CD4-positive, alpha-beta T cell (primary cell): ENCODE data around the gene STK17A. TPM values are rescaled to one million over a fixed set of nuclear protein-coding genes. Genes with fewer than 3 reads are reported as not detected.

Source experiments
- ATAC-seq: fragments of 200-7000 bp; cut with Tn5 transposase; one replicate; pipeline ENCODE4 v1.10.0; 2022; ENCODE audit warnings: mild to moderate bottlenecking; ENCODE audit not compliant: poor library complexity
- CTCF ChIA-PET: fragments of 350-600 bp; sonication (Branson Sonifier 250); formaldehyde crosslinking; loops from one replicate; lab custom pipeline; 2021; ENCODE audit warnings: antibody characterized with exemption, inconsistent platforms; lab: Charles Lee
- POLR2A ChIA-PET: fragments of 350-600 bp; sonication (Branson Sonifier 250); formaldehyde crosslinking; loops from one replicate; lab custom pipeline; 2021; ENCODE audit warnings: antibody characterized with exemption, inconsistent platforms; lab: Charles Lee
- DNase-seq, 14 experiments: peaks; one replicate each; pipeline ENCODE4 v3.0.0-alpha.2; 2013 to 2020; ENCODE audit warnings: mixed read lengths in 2 of 14
- H3K27ac ChIP-seq, 2 donors: one replicate each; pipeline versions ENCODE4 v1.5.1 to v1.7.0; 2013; ENCODE audit warnings: low read length in 2 of 2, low read depth in 1 of 2, mild to moderate bottlenecking in 1 of 2
- H3K27me3 ChIP-seq, 2 experiments: 1 replicate in 1 of 2; 2 replicates in 1 of 2; pipeline versions ENCODE4 v1.6.1 to v1.7.0; 2013; ENCODE audit warnings: low read length in 2 of 2, control low read depth in 1 of 2, mild to moderate bottlenecking in 1 of 2, moderate library complexity in 1 of 2; ENCODE audit not compliant: insufficient read depth in 2 of 2, control insufficient read depth in 1 of 2
- H3K36me3 ChIP-seq: one replicate; pipeline ENCODE4 v1.6.1; 2013; ENCODE audit warnings: low read length, control low read depth; ENCODE audit not compliant: insufficient read depth
- H3K4me1 ChIP-seq: one replicate; pipeline ENCODE4 v1.6.1; 2013; ENCODE audit warnings: low read length, control low read depth; ENCODE audit not compliant: insufficient read depth
- H3K4me3 ChIP-seq: one replicate; pipeline ENCODE4 v1.5.1; 2013; ENCODE audit warnings: mild to moderate bottlenecking, low read length, moderate library complexity
- H3K9me3 ChIP-seq, 2 experiments: 1 replicate in 1 of 2; 2 replicates in 1 of 2; pipeline versions ENCODE4 v1.6.1 to v1.7.0; 2013; ENCODE audit warnings: low read length in 2 of 2, mild to moderate bottlenecking in 2 of 2, control low read depth in 1 of 2, moderate library complexity in 1 of 2; ENCODE audit not compliant: control insufficient read depth in 1 of 2, insufficient read depth in 1 of 2
- H3K27ac Mint-ChIP-seq: one replicate; pipeline ENCODE4 v1.8.0; 2020; ENCODE audit warnings: mixed read lengths
- H3K27me3 Mint-ChIP-seq: one replicate; pipeline ENCODE4 v1.8.0; 2021; ENCODE audit warnings: mixed read lengths
- H3K36me3 Mint-ChIP-seq: one replicate; pipeline ENCODE4 v1.8.0; 2021; ENCODE audit warnings: low read depth, mixed read lengths
- H3K4me1 Mint-ChIP-seq: one replicate; pipeline ENCODE4 v1.8.0; 2021; ENCODE audit warnings: low read depth, mixed read lengths
- H3K4me3 Mint-ChIP-seq: one replicate; pipeline ENCODE4 v1.8.0; 2020; ENCODE audit warnings: mild to moderate bottlenecking, mixed read lengths
- H3K9me3 Mint-ChIP-seq: one replicate; pipeline ENCODE4 v1.8.0; 2020; ENCODE audit warnings: mixed read lengths
- intact Hi-C, 2 experiments: fragments of 100-400 bp; cut with DNase I in 1 of 2; cut with micrococcal nuclease in 1 of 2; formaldehyde crosslinking; loops; one replicate each; pipeline versions ENCODE4 v1.15.1 to v1.9.0; 2023 to 2025; cut with DNase I, micrococcal nuclease
- total RNA-seq, 174 experiments: library from RNA in 2 of 174; stranded (reverse) in 2 of 174; gene quantifications; one replicate each; pipeline ENCODE4 v1.2.3 and lab custom pipeline; 2021 to 2026
- TF ChIP-seq, protein P1 (sequence below): fragments of 200-600 bp; IDR thresholded peaks from one replicate; pipeline ENCODE4 v1.8.0; 2022; ENCODE audit warnings: antibody characterized with exemption, mild to moderate bottlenecking

The STK17A gene
- total RNA-seq, 2 experiments from 2014 or later = 213 to 218 TPM

DNA sequence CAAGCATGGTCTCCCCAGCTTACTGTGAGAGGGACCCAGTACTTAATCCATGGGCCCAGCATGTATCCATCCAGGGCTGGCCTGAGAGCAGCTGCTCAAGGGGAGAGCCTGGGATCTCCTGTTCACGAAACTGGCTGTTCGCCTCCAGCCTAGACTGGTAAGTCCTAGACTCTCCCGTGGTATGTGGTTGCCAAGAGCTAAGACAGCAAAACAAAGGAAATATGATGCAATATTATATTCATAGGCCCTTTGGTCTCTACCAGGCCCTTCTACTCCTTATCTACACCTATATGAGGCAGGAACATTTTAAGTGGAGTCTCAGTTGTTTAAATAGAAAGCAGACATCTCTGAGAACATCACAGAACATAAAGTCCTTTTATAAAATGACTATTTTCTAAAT is 28.9 kb upstream of the STK17A start:
- H3K4me3 Mint-ChIP-seq = peak overlapping the region; percentile 65
- ChIA-PET POLR2A (interaction anchor here (0.7 kb wide), 1 partner anchor 255 kb away, joined by 3 read pairs; no protein-coding TSS in a partner anchor), CTCF (no interaction called here)
- Histone ChIP-seq H3K4me3 (no peak overlapping the region), H3K27ac (peak overlapping the region in 1 of 2 donors; percentile 9), H3K36me3 (no peaks in the 10 kb centered on the region), H3K27me3 (no peaks in the 10 kb centered on the region), H3K4me1 (peaks cover 21% of the 10 kb centered on the region), H3K9me3 (no peaks in the 10 kb centered on the region)
- peaks cover 50% of the 10 kb centered on the region for H3K4me1 Mint-ChIP-seq
- peak in 4 of 14 experiments; percentile 10 to 46 (median 24) for DNase-seq
- peak overlapping the region; percentile 64 for H3K27ac Mint-ChIP-seq
- intact Hi-C loops = no loop called here
- H3K9me3 Mint-ChIP-seq = no peaks in the 10 kb centered on the region
- TF ChIP-seq, protein P1, sequence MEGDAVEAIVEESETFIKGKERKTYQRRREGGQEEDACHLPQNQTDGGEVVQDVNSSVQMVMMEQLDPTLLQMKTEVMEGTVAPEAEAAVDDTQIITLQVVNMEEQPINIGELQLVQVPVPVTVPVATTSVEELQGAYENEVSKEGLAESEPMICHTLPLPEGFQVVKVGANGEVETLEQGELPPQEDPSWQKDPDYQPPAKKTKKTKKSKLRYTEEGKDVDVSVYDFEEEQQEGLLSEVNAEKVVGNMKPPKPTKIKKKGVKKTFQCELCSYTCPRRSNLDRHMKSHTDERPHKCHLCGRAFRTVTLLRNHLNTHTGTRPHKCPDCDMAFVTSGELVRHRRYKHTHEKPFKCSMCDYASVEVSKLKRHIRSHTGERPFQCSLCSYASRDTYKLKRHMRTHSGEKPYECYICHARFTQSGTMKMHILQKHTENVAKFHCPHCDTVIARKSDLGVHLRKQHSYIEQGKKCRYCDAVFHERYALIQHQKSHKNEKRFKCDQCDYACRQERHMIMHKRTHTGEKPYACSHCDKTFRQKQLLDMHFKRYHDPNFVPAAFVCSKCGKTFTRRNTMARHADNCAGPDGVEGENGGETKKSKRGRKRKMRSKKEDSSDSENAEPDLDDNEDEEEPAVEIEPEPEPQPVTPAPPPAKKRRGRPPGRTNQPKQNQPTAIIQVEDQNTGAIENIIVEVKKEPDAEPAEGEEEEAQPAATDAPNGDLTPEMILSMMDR = no peak
- H3K27me3 Mint-ChIP-seq = no peaks in the 10 kb centered on the region
- peak; percentile 87 for ATAC-seq
- H3K36me3 Mint-ChIP-seq = no peaks in the 10 kb centered on the region

DNA sequence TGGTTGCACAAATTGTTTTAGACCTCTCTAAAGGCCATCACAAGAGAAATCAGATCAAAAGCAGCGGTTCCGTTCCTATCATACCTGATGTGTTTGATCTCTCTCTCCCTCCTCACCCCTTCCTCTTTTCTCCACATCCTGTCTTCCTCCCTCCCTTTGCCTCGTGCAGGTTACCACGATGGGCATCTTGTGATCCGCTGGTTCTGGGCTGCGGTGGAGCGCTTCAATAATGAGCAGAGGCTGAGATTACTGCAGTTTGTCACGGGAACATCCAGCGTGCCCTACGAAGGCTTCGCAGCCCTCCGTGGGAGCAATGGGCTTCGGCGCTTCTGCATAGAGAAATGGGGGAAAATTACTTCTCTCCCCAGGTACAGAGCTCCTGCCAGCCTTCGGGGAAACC is 28.5 kb upstream of the STK17A start:
- Mint-ChIP-seq H3K4me3 (peak overlapping the region; percentile 65), H3K4me1 (peaks cover 50% of the 10 kb centered on the region), H3K27me3 (no peaks in the 10 kb centered on the region), H3K9me3 (no peaks in the 10 kb centered on the region), H3K36me3 (no peaks in the 10 kb centered on the region), H3K27ac (peak overlapping the region; percentile 64)
- no peaks in the 10 kb centered on the region for H3K9me3 ChIP-seq
- intact Hi-C loops = no loop called here
- POLR2A ChIA-PET = interaction anchor here (0.7 kb wide), 1 partner anchor 255 kb away, joined by 3 read pairs; no protein-coding TSS in a partner anchor
- TF ChIP-seq, protein P1 = no peak
- H3K4me3 ChIP-seq = no peak overlapping the region
- DNase-seq (peak in 7 of 14 experiments; percentile 4 to 44 (median 27)), ATAC-seq (peak; percentile 58)
- peaks cover 21% of the 10 kb centered on the region for H3K4me1 ChIP-seq
- no peaks in the 10 kb centered on the region for H3K27me3 ChIP-seq
- CTCF ChIA-PET = no interaction called here
- peak overlapping the region in 1 of 2 donors; percentile 9 for H3K27ac ChIP-seq
- H3K36me3 ChIP-seq = no peaks in the 10 kb centered on the region

DNA sequence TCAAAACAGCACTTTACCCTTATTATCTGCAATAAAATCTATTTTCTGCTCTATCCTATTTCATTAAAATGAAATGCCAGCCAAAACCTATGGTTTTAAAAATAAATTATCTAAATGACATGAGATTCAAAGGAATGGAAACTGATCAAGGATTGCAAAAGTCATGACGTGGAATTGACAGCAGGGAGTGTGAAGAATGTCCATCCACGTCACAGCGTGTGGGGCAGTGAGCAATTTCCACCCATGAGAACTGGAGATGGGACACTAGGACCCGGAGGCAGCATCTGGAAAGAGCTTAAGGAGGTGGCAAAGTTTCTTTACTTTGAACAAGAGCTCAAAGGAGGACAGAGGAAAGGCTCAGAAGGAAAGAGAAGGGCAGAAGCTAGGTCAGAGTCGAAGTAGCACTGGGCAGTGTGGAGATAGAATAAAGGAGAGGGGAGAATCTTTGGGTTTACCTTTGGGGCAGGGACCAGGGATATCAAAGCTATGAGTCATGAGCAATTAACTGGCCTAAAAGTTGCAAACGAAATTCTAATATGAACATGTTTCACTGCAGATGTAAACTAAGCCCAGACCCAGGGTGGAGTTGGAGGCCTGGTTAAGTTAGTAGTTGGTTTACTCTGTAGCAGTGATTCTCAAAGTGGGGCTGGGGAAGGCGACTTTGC is 24.9 kb upstream of the STK17A start:
- H3K4me1 Mint-ChIP-seq = peaks cover 42% of the 10 kb centered on the region
- H3K4me1 ChIP-seq = peaks cover 18% of the 10 kb centered on the region
- H3K4me3 Mint-ChIP-seq = no peak overlapping the region
- ATAC-seq (no peak), DNase-seq (no peak)
- H3K27me3 Mint-ChIP-seq = peaks cover 9% of the 10 kb centered on the region
- no peaks in the 10 kb centered on the region for H3K36me3 ChIP-seq
- H3K9me3 ChIP-seq = no peaks in the 10 kb centered on the region
- no peak overlapping the region for H3K4me3 ChIP-seq
- TF ChIP-seq, protein P1 = no peak
- H3K27ac ChIP-seq = no peak overlapping the region
- CTCF ChIA-PET = no interaction called here
- POLR2A ChIA-PET = interaction anchor here (1.0 kb wide), 1 partner anchor 17 kb away, joined by 3 read pairs; no protein-coding TSS in a partner anchor
- peaks cover 0 to 5% of the 10 kb centered on the region in 2 experiments for H3K27me3 ChIP-seq
- intact Hi-C loops = no loop called here
- no peaks in the 10 kb centered on the region for H3K36me3 Mint-ChIP-seq
- no peaks in the 10 kb centered on the region for H3K9me3 Mint-ChIP-seq
- no peak overlapping the region for H3K27ac Mint-ChIP-seq
